Suprapubic skin (tissue), 4 donors: ENCODE measurements around the gene SUSD4.

Experiments
- CTCF ChIP-seq, 2 donors: fragments of 200-600 bp in 1 of 2; fragments of 450-650 bp in 1 of 2; sonication (generic) in 1 of 2; IDR thresholded peaks; one replicate each; pipeline ENCODE4 v1.5.1; 2016 to 2019; ENCODE audit warnings: antibody characterized with exemption in 2 of 2, mild to moderate bottlenecking in 1 of 2, moderate library complexity in 1 of 2
- EP300 ChIP-seq: sonication (generic); formaldehyde crosslinking; IDR thresholded peaks from one replicate; pipeline ENCODE4 v1.6.1; 2017; ENCODE audit warnings: antibody characterized with exemption
- POLR2A ChIP-seq, 2 donors: fragments of 450-650 bp; IDR thresholded peaks; one replicate each; pipeline ENCODE4 v1.6.1; 2017; ENCODE audit warnings: antibody characterized with exemption in 2 of 2, mild to moderate bottlenecking in 2 of 2, moderate library complexity in 2 of 2
- POLR2AphosphoS5 ChIP-seq, 3 donors: sonication (generic); formaldehyde crosslinking; IDR thresholded peaks; one replicate each; pipeline ENCODE4 v1.6.1; 2017; ENCODE audit warnings: antibody characterized with exemption in 3 of 3

GRCh38 chr1:223403184-223403815, 39.3 kb upstream of the SUSD4 start:
- TF ChIP-seq CTCF (IDR thresholded peaks at IDR 0.05), result no peak
- TF ChIP-seq POLR2A (IDR thresholded peaks at IDR 0.05), result no peak
- no peak for TF ChIP-seq POLR2AphosphoS5 (IDR thresholded peaks at IDR 0.05)
- no peak for TF ChIP-seq EP300
